HL-60 (cell line): ENCODE data around the gene GPC3.

Source experiments
- CTCF ChIP-seq: IDR thresholded peaks from one replicate; pipeline ENCODE4 v1.5.1; 2011; ENCODE audit warnings: low read length, control low read depth, inconsistent platforms; ENCODE audit not compliant: insufficient read depth
- GABPA ChIP-seq: IDR thresholded peaks from 2 replicates; pipeline ENCODE4 v1.6.1; 2012; ENCODE audit warnings: low read depth
- POLR2AphosphoS5 ChIP-seq: IDR thresholded peaks from 2 replicates; pipeline ENCODE4 v1.6.1; 2012; ENCODE audit warnings: low read depth
- REST ChIP-seq: IDR thresholded peaks from 2 replicates; pipeline ENCODE4 v1.6.1; 2012; ENCODE audit warnings: low read depth; ENCODE audit not compliant: insufficient replicate concordance
- SPI1 ChIP-seq: IDR thresholded peaks from 2 replicates; pipeline ENCODE4 v1.6.1; 2012; ENCODE audit warnings: low read depth, mild to moderate bottlenecking, borderline replicate concordance

GRCh38 chrX:133951098-133951497 lies 34.3 kb downstream of the GPC3 start:
- TF ChIP-seq CTCF (no peak), GABPA (no peak), REST (no peak), POLR2AphosphoS5 (no peak), SPI1 (no peak)
